Gastroesophageal sphincter (tissue), 4 donors: Measurements from ENCODE around the gene CACNA1C. TPM values are rescaled to one million over a fixed set of nuclear protein-coding genes. Genes with fewer than 3 reads are reported as not detected.

Experiments used
- ATAC-seq: fragments of 150-250 bp; one replicate; pipeline ENCODE4 v1.9.1; 2016; ENCODE audit warnings: mild to moderate bottlenecking, moderate library complexity
- H3K27ac ChIP-seq, 4 donors: fragments of 200-600 bp; sonication (generic) in 3 of 4; 1 replicate in 3 of 4; 2 replicates in 1 of 4; pipeline ENCODE4 v1.5.1; 2016 to 2019
- H3K27me3 ChIP-seq: fragments of 200-600 bp; sonication (generic); one replicate; pipeline ENCODE4 v1.5.1; 2019
- H3K36me3 ChIP-seq, 2 donors: fragments of 200-600 bp; sonication (generic); one replicate each; pipeline ENCODE4 v1.5.1; 2019; ENCODE audit warnings: control low read depth in 1 of 2
- H3K4me1 ChIP-seq, 3 donors: fragments of 200-600 bp; sonication (generic); 1 replicate in 2 of 3; 2 replicates in 1 of 3; pipeline ENCODE4 v1.5.1; 2016 to 2019; ENCODE audit warnings: control low read depth in 2 of 3
- H3K4me3 ChIP-seq, 2 donors: fragments of 200-600 bp; sonication (generic); one replicate each; pipeline ENCODE4 v1.5.1; 2019; ENCODE audit warnings: mild to moderate bottlenecking in 1 of 2, moderate library complexity in 1 of 2
- H3K9me3 ChIP-seq, 3 donors: fragments of 200-600 bp; sonication (generic); one replicate each; pipeline ENCODE4 v1.5.1; 2017 to 2019; ENCODE audit warnings: control low read depth in 2 of 3
- EP300 ChIP-seq: sonication (generic); formaldehyde crosslinking; IDR thresholded peaks from one replicate; pipeline ENCODE4 v1.6.1; 2017; ENCODE audit warnings: antibody characterized with exemption, mild to moderate bottlenecking
- POLR2A ChIP-seq, 2 donors: fragments of 450-650 bp; IDR thresholded peaks; one replicate each; pipeline ENCODE4 v1.6.1; 2017; ENCODE audit warnings: antibody characterized with exemption in 2 of 2, mild to moderate bottlenecking in 2 of 2, moderate library complexity in 1 of 2
- POLR2AphosphoS5 ChIP-seq: sonication (generic); formaldehyde crosslinking; IDR thresholded peaks from one replicate; pipeline ENCODE4 v1.6.1; 2017; ENCODE audit warnings: antibody characterized with exemption
- WGBS, 2 donors: methylation state at CpG; one replicate each; pipeline ENCODE4 v1.1.5; 2018; ENCODE audit warnings: low coverage in 1 of 2; 5-methylcytosine and 5-hydroxymethylcytosine counted together
- total RNA-seq, 4 donors: library from RNA; depleted of rRNA; stranded (reverse); fragments of >200 nt; gene quantifications; one replicate each; pipeline ENCODE4 v1.1.0, GENCODE V29; 2016
- TF ChIP-seq, protein P1 (sequence below), 4 experiments: fragments of 200-600 bp in 2 of 4; fragments of 450-650 bp in 2 of 4; sonication (generic) in 1 of 4; IDR thresholded peaks; one replicate each; pipeline ENCODE4 v1.5.1; 2017 to 2019; ENCODE audit warnings: antibody characterized with exemption in 4 of 4, mild to moderate bottlenecking in 2 of 4, moderate library complexity in 2 of 4

CACNA1C gene
- total RNA-seq, 4 donors from 2014 or later: 22.9 to 96.2 (median 41.4) TPM

- Histone ChIP-seq H3K4me1 (no peaks in the 10 kb centered on the region), H3K27ac (no peak overlapping the region), H3K36me3 (peaks cover 0 to 43% of the 10 kb centered on the region in 2 donors), H3K27me3 (no peaks in the 10 kb centered on the region), H3K4me3 (no peak overlapping the region), H3K9me3 (no peaks in the 10 kb centered on the region)
- 72% methylated on average over 2 of the region's 8 CpGs; no CpG with 5 or more reads in 1 of the 2 donors for WGBS, 2 donors
- peak; percentile 58 for ATAC-seq
- no peak for TF ChIP-seq POLR2A (IDR thresholded peaks at IDR 0.05)
- no peak for TF ChIP-seq POLR2AphosphoS5
- no peak for TF ChIP-seq EP300
- TF ChIP-seq, protein P1, sequence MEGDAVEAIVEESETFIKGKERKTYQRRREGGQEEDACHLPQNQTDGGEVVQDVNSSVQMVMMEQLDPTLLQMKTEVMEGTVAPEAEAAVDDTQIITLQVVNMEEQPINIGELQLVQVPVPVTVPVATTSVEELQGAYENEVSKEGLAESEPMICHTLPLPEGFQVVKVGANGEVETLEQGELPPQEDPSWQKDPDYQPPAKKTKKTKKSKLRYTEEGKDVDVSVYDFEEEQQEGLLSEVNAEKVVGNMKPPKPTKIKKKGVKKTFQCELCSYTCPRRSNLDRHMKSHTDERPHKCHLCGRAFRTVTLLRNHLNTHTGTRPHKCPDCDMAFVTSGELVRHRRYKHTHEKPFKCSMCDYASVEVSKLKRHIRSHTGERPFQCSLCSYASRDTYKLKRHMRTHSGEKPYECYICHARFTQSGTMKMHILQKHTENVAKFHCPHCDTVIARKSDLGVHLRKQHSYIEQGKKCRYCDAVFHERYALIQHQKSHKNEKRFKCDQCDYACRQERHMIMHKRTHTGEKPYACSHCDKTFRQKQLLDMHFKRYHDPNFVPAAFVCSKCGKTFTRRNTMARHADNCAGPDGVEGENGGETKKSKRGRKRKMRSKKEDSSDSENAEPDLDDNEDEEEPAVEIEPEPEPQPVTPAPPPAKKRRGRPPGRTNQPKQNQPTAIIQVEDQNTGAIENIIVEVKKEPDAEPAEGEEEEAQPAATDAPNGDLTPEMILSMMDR (IDR thresholded peaks at IDR 0.05): no peak
These were observed 487.2 kb downstream of the CACNA1C start for GRCh38 chr12:2539938-2540337.

GRCh38 chr12:2540535-2540941 is 487.8 kb downstream of the CACNA1C start:
- Histone ChIP-seq H3K27me3 (no peaks in the 10 kb centered on the region), H3K9me3 (no peaks in the 10 kb centered on the region), H3K36me3 (peaks cover 0 to 41% of the 10 kb centered on the region in 2 donors), H3K4me3 (no peak overlapping the region), H3K27ac (peak overlapping the region in 2 of 4 donors; percentile 11 to 27), H3K4me1 (no peaks in the 10 kb centered on the region)
- 58 to 66% methylated on average over 5 to 9 of the region's 13 CpGs for WGBS, 2 donors
- ATAC-seq: peak; percentile 37
- no peak for TF ChIP-seq POLR2A (IDR thresholded peaks at IDR 0.05)
- TF ChIP-seq, protein P1 (IDR thresholded peaks at IDR 0.05): no peak
- TF ChIP-seq EP300: no peak
- TF ChIP-seq POLR2AphosphoS5: no peak

DNA sequence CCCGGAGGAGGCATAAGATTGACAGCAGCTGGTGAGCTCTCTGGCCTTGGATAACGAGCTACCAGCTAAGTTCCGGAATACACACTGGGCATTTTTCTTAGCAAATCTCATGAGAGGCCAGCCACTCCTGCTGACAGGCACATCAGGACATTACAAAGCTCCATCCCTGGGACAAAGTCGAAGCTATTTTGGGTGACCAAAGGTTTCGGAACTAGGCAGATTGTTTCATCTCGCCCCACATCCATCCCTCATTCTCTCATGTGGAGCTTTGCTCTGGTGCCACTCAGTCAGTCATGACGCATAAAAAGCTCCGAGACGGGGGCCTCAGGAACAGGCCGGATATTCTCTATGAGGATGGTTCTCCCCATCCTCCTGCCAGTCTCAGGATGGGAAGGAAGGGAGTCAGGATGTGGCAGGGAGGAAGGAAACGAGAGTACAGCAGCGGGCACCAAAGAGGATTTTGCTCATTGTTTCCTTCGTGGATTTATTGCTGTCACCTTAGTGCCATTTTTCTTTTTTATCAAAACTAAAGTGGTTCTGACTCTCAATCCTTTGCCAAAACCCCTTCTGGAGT is 488.9 kb downstream of the CACNA1C start:
- Histone ChIP-seq H3K36me3 (peaks cover 0 to 42% of the 10 kb centered on the region in 2 donors), H3K27me3 (no peaks in the 10 kb centered on the region), H3K27ac (peak overlapping the region in 1 of 4 donors; percentile 6), H3K4me1 (no peaks in the 10 kb centered on the region), H3K9me3 (no peaks in the 10 kb centered on the region), H3K4me3 (no peak overlapping the region)
- ATAC-seq: no peak
- 83 to 85% methylated on average over 4 to 9 of the region's 13 CpGs for WGBS, 2 donors
- TF ChIP-seq POLR2A (IDR thresholded peaks at IDR 0.05) (no peak), EP300 (no peak)
- TF ChIP-seq, protein P1 (IDR thresholded peaks at IDR 0.05): no peak

GRCh38 chr12:2543801-2544200 is 491.0 kb downstream of the CACNA1C start:
- ATAC-seq: no peak
- Histone ChIP-seq H3K4me3 (no peak overlapping the region), H3K4me1 (no peaks in the 10 kb centered on the region), H3K27me3 (no peaks in the 10 kb centered on the region), H3K9me3 (no peaks in the 10 kb centered on the region), H3K27ac (no peak overlapping the region), H3K36me3 (peaks cover 0 to 57% of the 10 kb centered on the region in 2 donors)
- TF ChIP-seq, protein P1 (IDR thresholded peaks at IDR 0.05): no peak
- no peak for TF ChIP-seq EP300
- TF ChIP-seq POLR2AphosphoS5: no peak
- no peak for TF ChIP-seq POLR2A (IDR thresholded peaks at IDR 0.05)
- WGBS, 2 donors: 90 to 92% methylated on average over 2 to 3 of the region's 3 CpGs

GRCh38 chr12:2544230-2544629 is 491.4 kb downstream of the CACNA1C start:
- H3K4me1 ChIP-seq: no peaks in the 10 kb centered on the region
- no peaks in the 10 kb centered on the region for H3K9me3 ChIP-seq
- no peak overlapping the region for H3K27ac ChIP-seq
- H3K27me3 ChIP-seq: no peaks in the 10 kb centered on the region
- no peak for ATAC-seq
- no peak overlapping the region for H3K4me3 ChIP-seq
- peaks cover 0 to 57% of the 10 kb centered on the region in 2 donors for H3K36me3 ChIP-seq
- TF ChIP-seq POLR2AphosphoS5 (no peak), EP300 (no peak), POLR2A (IDR thresholded peaks at IDR 0.05) (no peak)
- TF ChIP-seq, protein P1 (IDR thresholded peaks at IDR 0.05): no peak
